ENCODE measurements around the gene SPRR1B. TPM values are rescaled to one million over a fixed set of nuclear protein-coding genes. Genes with fewer than 3 reads are reported as not detected.

The SPRR1B gene
- total RNA-seq, 1 donor from 2014 or later: not detected

- H3K27ac ChIP-seq: no peak overlapping the region
- H3K4me3 ChIP-seq: no peak overlapping the region
- H3K9me3 ChIP-seq: peaks cover 0 to 4% of the 10 kb centered on the region in 2 donors
- intact Hi-C loops (cut with DNase I): no loop called here
- H3K4me1 ChIP-seq: no peaks in the 10 kb centered on the region
- H3K36me3 ChIP-seq: no peaks in the 10 kb centered on the region
- TF ChIP-seq CTCF (IDR thresholded peaks at IDR 0.05): no peak
- no peak for DNase-seq (ENCODE audit: low spot score in 2 of 2)
- H3K27me3 ChIP-seq: no peaks in the 10 kb centered on the region
Measured at GRCh38 chr1:152993186-152993585, 37.8 kb upstream of the SPRR1B start.

GRCh38 chr1:152995842-152996241 lies 35.2 kb upstream of the SPRR1B start:
- Histone ChIP-seq H3K9me3 (peaks cover 0 to 4% of the 10 kb centered on the region in 2 donors), H3K36me3 (no peaks in the 10 kb centered on the region), H3K27ac (no peak overlapping the region), H3K4me3 (no peak overlapping the region), H3K27me3 (no peaks in the 10 kb centered on the region), H3K4me1 (no peaks in the 10 kb centered on the region)
- no peak for TF ChIP-seq CTCF (IDR thresholded peaks at IDR 0.05)
- intact Hi-C loops (cut with DNase I): no loop called here
- DNase-seq (ENCODE audit: low spot score in 2 of 2): no peak

GRCh38 chr1:152996633-152997400 lies 34.2 kb upstream of the SPRR1B start:
- no peak for DNase-seq (ENCODE audit: low spot score in 2 of 2)
- intact Hi-C loops (cut with DNase I): no loop called here
- H3K27ac ChIP-seq: no peak overlapping the region
- H3K9me3 ChIP-seq: peaks cover 0 to 4% of the 10 kb centered on the region in 2 donors
- no peaks in the 10 kb centered on the region for H3K4me1 ChIP-seq
- H3K27me3 ChIP-seq: no peaks in the 10 kb centered on the region
- no peak overlapping the region for H3K4me3 ChIP-seq
- no peak for TF ChIP-seq CTCF (IDR thresholded peaks at IDR 0.05)
- H3K36me3 ChIP-seq: no peaks in the 10 kb centered on the region

- no peak for DNase-seq (ENCODE audit: low spot score in 2 of 2)
- no peak for TF ChIP-seq CTCF (IDR thresholded peaks at IDR 0.05)
- Histone ChIP-seq H3K9me3 (peaks cover 0 to 4% of the 10 kb centered on the region in 2 donors), H3K27ac (no peak overlapping the region), H3K4me3 (no peak overlapping the region), H3K27me3 (no peaks in the 10 kb centered on the region), H3K36me3 (no peaks in the 10 kb centered on the region), H3K4me1 (no peaks in the 10 kb centered on the region)
- intact Hi-C loops (cut with DNase I): no loop called here
Measured at GRCh38 chr1:152997901-152998300, 33.1 kb upstream of the SPRR1B start.

- no peak overlapping the region for H3K4me3 ChIP-seq
Measured at GRCh38 chr1:152998476-152998875, 32.5 kb upstream of the SPRR1B start.

More at GRCh38 chr1:152998476-152998875, 32.5 kb upstream of the SPRR1B start:
- H3K9me3 ChIP-seq: peaks cover 0 to 4% of the 10 kb centered on the region in 2 donors
- intact Hi-C loops (cut with DNase I): no loop called here
- no peaks in the 10 kb centered on the region for H3K27me3 ChIP-seq
- no peaks in the 10 kb centered on the region for H3K36me3 ChIP-seq
- no peaks in the 10 kb centered on the region for H3K4me1 ChIP-seq
- DNase-seq (ENCODE audit: low spot score in 2 of 2): no peak
- H3K27ac ChIP-seq: no peak overlapping the region
- TF ChIP-seq CTCF (IDR thresholded peaks at IDR 0.05): no peak
